Coronary artery (tissue), 2 donors: ENCODE data around the gene RTP3.

Source experiments
- DNase-seq: peaks from one replicate; pipeline ENCODE4 v3.0.0-alpha.2; 2017; ENCODE audit warnings: low spot score
- H3K27ac ChIP-seq, 2 donors: fragments of 200-600 bp; sonication (generic); one replicate each; pipeline ENCODE4 v1.5.1; 2016 to 2019
- H3K4me3 ChIP-seq: fragments of 200-600 bp; sonication (generic); 2 replicates; pipeline ENCODE4 v1.5.1; 2016; ENCODE audit warnings: mild to moderate bottlenecking, moderate library complexity
- CTCF ChIP-seq: fragments of 200-600 bp; sonication (generic); IDR thresholded peaks from one replicate; pipeline ENCODE4 v1.5.1; 2019; ENCODE audit warnings: antibody characterized with exemption

RTP3 gene

GRCh38 chr3:46463868-46464241 is 33.9 kb upstream of the RTP3 start:
- no peak overlapping the region for H3K4me3 ChIP-seq

GRCh38 chr3:46464326-46465195 is 33.2 kb upstream of the RTP3 start, which contains the start of gene LTF:
Gene LTF (minus strand): TSS chr3:46464905. CDS start chr3:46464867, 38 bp downstream.
- TF ChIP-seq CTCF = no peak
- no peak within 1 kb of the TSS for H3K4me3 ChIP-seq
- peak; percentile 21 for DNase-seq
- no peak within 1 kb of the TSS for H3K27ac ChIP-seq

More at GRCh38 chr3:46463868-46464241, 33.9 kb upstream of the RTP3 start:
- no peak overlapping the region for H3K27ac ChIP-seq
- TF ChIP-seq CTCF = no peak
- DNase-seq = peak; percentile 50

GRCh38 chr3:46465196-46465520 is 32.6 kb upstream of the RTP3 start:
- H3K27ac ChIP-seq = no peak overlapping the region
- DNase-seq = peak; percentile 58
- TF ChIP-seq CTCF = no peak
- H3K4me3 ChIP-seq = no peak overlapping the region

GRCh38 chr3:46466273-46466672 is 31.5 kb upstream of the RTP3 start:
- no peak for TF ChIP-seq CTCF
- Histone ChIP-seq H3K27ac (no peak overlapping the region), H3K4me3 (no peak overlapping the region)
- peak; percentile 58 for DNase-seq

GRCh38 chr3:46466871-46467403 is 30.8 kb upstream of the RTP3 start:
- Histone ChIP-seq H3K4me3 (no peak overlapping the region), H3K27ac (no peak overlapping the region)
- DNase-seq = peak; percentile 16
- no peak for TF ChIP-seq CTCF

- no peak for TF ChIP-seq CTCF
These were observed 30.2 kb upstream of the RTP3 start for GRCh38 chr3:46467562-46467961.

More at GRCh38 chr3:46467562-46467961, 30.2 kb upstream of the RTP3 start:
- no peak for DNase-seq
- Histone ChIP-seq H3K4me3 (no peak overlapping the region), H3K27ac (no peak overlapping the region)
